HG02763 (cell line): Measurements from ENCODE around the gene SLC17A6.

Source experiments
- ATAC-seq: cut with Tn5 transposase; IDR thresholded peaks from one replicate; pipeline ENCODE4 v1.9.1; 2021; ENCODE audit warnings: mild to moderate bottlenecking, moderate library complexity; ENCODE audit not compliant: unreplicated experiment

The SLC17A6 gene

GRCh38 chr11:22337596-22338485 is at the start of gene SLC17A6:
Gene SLC17A6, plus strand, starts transcription at chr11:22338381. Its CDS starts 153 bp downstream, at chr11:22338534.
- ATAC-seq: no peak

GRCh38 chr11:22302368-22302767 is 35.8 kb upstream of the SLC17A6 start:
- no peak for ATAC-seq

GRCh38 chr11:22304337-22304961 is 33.7 kb upstream of the SLC17A6 start:
- no peak for ATAC-seq

GRCh38 chr11:22317656-22318055 is 20.5 kb upstream of the SLC17A6 start:
- ATAC-seq: no peak

DNA sequence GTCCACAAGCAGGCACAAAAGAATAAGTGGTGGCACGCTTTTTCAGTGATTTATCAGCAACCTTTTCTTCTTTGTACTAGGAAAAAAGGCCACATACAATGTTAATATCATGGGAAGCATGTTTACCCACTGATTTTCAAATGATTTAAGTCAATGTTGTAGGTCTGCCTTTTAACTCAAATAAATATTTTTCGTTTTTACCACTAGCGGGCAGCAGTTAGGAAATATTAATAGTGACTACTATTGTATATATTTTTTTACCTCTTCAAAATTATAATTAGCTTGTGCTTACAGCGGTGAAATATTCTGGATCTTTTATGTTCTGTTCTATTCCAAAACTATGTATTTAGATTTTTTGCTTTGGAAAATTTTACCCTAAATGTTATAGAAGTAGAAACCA is 6.4 kb upstream of the SLC17A6 start:
- no peak for ATAC-seq

- ATAC-seq: no peak
These were observed 1.6 kb upstream of the SLC17A6 start for GRCh38 chr11:22336587-22336986.

DNA sequence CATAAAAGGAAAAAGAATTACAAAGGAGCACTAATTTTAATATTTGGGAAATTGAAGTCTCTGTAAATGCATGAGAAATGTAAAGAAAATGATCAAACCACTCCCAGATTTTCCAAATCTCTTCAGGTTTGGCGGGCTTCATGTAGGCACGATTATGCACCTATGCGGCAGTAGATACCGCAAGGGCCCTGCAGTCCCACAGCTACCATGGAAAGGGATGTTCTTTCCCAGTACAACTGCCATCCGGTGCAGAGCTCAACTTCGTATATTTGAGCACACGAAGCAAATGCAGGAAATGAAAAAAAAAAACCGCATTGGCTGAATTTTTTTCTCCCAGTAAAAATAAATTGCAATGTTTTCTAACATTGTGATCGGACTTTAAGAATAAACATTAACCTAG is 1.4 kb downstream of the SLC17A6 start:
- no peak for ATAC-seq

- ATAC-seq: no peak
These were observed 2.1 kb downstream of the SLC17A6 start for GRCh38 chr11:22340235-22340634.

DNA sequence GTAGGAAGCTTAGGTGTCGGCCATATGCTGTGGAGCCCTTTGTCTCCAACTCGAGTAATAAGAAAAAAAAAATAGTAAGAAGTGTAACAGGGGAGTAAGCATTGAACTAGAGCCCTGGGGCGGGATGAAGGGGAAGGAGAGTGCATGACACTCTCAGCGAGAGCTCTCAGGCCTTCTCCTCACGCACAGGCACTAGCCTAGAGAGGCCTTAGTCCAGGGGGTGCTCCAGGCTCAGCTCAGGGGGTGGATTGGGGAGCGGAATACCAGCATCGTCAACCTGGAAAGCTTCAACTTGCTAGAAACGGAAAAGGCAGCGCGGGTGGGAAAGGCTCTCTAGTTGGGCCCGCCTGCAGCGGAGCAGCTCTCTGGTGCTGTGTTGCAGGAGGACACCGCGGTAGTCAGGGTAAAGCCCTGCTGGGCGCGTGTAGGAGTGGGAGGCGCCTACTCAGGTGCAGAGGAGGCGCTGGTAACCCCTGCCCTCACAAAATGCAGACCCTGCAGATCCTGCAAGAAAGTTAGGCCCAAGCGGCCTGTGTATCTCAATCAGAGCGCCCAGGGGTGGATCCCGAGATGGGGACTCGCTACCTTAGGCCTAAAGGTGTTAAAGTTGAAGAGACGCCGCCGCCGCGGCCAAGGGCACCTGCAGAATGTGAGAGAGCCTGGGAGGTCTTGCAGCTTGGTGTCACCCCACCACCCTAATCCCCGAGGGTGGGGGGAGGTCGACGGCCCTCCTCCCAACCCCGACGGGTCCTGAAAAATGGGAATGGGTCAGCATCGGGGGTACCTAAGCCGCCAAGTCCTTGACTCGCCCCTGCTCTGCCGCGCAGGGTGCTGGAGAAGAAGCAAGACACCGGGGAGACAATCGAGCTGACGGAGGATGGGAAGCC is 2.8 kb downstream of the SLC17A6 start:
- ATAC-seq: no peak

DNA sequence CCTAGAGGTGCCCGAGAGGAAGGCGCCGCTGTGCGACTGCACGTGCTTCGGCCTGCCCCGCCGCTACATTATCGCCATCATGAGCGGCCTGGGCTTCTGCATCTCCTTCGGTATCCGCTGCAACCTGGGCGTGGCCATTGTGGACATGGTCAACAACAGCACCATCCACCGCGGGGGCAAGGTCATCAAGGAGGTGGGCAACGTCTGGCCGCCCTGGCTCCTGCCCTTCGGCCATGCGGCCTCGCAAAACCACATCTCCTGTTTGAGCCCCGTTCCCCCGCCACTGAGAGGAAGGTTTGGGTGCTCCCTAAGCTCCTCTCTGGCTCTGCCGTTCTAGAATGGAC is 3.4 kb downstream of the SLC17A6 start:
- no peak for ATAC-seq

DNA sequence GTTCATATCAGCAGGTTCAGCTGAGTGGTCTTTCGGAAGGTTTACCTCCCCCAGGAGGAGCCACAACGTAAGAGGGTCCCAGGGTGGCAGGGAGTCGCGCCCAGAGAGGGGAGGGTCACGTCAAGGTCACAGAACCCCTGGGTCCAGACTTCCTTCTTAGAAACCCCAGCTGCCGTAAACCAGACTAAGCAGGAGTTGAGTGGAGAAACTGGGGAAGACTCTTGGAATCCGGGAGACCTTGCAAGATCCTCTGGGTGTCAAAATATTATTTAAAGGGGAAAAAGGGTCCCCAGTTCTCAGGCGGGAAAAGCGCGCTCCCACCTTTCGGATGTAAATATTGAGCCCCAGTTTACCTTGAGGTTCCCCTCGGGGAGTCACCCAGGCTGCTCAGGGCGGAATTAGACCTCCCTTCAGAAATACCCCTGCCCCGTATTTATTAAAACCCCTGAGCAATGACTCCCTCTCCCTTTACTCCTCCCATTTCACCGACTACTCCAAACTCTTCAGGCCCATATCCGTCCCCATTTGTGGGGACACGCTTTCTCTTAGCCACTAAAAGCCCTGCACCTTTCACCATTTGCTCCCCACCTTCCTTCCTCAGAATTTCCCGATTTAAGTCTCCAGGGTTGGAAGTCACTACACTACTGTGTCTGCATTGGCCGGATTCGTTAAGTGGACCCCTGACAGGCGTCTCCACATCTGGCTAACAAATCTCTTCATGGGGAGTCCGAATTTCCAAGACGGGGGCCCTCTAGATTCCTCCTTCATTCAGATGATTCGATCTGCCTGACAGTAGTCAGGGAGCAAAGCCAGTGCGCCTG is 4.2 kb downstream of the SLC17A6 start:
- ATAC-seq: no peak

DNA sequence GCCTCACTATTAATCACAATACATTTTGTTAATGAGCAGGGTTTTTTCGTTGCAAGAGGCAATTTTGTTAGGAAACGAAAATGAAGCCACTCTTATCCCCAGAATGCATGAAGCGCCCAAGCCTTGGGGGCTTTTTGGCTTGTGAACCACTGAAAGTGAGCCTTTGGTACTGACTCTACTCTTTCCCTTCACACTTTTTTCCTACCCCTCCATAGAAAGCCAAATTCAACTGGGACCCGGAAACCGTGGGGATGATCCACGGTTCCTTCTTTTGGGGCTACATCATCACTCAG is 4.8 kb downstream of the SLC17A6 start:
- no peak for ATAC-seq

DNA sequence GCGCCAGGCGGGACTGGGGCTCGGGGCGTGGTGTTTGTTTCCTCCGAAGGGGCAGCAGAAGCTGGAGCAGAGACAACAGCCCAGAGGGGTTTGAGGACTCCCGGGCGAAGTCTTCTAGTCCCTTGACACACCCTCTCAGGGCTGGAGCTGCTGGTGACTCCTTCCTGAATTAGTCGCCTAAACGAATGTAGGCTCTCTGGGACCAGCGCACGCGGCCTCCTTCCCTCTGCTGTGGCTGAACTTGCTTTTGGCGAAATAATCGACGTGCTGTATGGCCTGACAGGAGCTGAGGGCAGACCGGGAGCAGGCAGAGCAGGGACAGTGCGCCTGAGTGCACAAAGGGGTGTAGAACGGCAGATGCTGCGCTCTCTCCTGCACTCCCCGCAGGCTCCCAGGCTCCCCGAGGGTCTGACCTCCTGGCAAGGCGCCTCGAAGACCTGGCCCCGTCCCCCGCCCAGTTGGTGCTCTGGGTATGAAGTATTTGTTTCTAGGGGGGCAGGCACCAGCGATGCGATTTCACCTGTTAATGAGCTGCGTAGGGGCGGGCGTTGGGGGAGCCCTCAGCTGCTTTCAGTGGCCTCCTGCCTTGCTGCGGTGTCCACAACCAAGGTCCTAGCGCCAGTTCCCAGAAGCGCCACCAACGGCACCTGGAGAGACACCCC is 5.3 kb downstream of the SLC17A6 start:
- ATAC-seq: no peak

- no peak for ATAC-seq
These were observed 5.9 kb downstream of the SLC17A6 start for GRCh38 chr11:22344081-22344480.

- no peak for ATAC-seq
These were observed 8.1 kb downstream of the SLC17A6 start for GRCh38 chr11:22346282-22346681.

GRCh38 chr11:22347857-22348487 is 9.8 kb downstream of the SLC17A6 start:
- ATAC-seq: no peak

- ATAC-seq: no peak
These were observed 11.3 kb downstream of the SLC17A6 start for GRCh38 chr11:22349491-22349890.

DNA sequence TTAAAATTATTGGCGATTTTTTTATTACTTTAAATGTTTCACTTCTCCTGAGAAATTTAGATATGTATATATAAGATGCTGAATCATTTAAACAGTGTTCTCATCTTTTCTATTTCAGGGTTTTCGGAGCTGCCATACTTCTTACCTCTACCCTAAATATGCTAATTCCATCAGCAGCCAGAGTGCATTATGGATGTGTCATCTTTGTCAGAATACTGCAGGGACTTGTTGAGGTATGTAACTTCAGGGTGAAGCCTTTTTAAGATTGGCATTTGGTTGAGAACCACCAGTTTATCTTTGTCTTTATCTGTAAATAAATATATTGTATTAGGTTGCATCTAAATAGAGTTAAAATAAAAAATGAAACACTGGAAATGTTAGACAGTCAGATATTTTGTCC is 21.1 kb downstream of the SLC17A6 start:
- no peak for ATAC-seq

DNA sequence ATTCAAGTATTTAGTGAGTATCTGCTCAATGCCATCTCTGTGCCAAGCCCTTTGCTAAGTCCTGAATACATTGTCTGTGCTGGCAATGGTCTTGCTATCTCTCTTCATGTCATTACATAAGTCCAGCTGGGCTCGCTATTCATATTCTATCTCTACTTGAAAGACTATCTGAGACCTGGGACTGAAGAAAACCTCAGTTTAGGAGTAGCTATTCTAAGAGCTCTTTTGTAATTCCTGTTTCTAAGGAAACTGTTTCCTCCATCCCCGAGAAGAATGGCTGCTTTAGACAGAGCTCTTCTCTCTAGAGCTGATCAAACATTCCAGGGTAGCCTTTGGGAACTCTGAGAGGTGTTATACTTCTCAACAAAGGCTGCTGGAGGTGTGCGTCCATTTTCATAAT is 33.0 kb downstream of the SLC17A6 start:
- ATAC-seq: no peak

DNA sequence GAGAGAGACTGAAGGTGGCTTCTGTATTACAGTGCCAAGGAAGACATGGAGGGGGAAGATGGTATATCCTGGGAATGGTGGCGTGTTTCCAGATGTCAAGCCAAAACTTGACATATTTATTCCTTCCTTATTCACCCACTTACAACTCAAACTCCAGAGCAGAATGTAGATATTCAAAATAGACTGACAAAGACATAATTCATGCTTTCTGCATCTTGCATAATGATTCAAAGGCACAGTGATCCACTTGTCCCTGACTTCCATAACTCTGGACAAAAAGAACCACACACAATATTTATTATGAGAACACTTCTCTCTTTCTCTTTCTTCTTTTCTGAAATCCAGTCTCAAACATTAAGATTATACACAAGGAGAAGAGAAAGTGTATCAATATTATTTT is 48.9 kb downstream of the SLC17A6 start:
- no peak for ATAC-seq
